ENCODE results near the gene ACOXL.

Gene ACOXL

GRCh38 chr2:111007757-111008688 lies 275.6 kb downstream of the ACOXL start:
- DNase-seq (ENCODE audit: low read depth in 2 of 2) = no peak

GRCh38 chr2:111011218-111011617 lies 278.8 kb downstream of the ACOXL start:
- no peak for DNase-seq (ENCODE audit: low read depth in 2 of 2)

DNA sequence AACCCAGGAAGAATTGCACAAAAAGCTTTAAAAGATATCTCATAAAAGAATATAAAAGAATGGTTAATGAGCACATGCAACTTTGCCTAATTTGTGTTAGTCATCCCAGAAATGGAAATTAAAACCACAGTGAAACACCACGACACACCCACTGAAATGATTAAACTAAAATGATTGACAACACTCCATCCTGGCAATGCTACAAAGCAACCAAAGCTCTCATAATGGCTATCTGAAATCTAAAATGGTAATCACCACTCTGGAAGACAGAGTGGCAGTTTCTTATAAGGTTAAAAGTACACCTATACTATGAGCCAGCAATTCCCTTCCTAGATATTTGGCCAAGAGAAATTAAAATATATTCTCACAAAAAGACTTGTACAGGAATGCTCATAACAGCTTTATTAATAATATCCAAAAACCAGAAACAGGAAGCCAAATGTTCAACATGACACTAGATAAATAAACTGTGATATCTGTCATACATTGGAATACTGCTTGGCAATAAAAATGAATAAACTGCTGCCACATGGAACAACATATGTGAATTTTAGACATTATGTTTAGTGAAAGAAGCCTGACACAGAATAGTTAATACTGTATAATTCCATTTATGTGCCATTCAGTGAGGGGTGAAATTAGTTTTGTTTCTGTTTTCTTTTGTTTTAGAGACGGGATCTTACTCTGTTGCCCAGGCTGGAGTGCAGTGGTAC lies 283.1 kb downstream of the ACOXL start:
- no peak for DNase-seq (ENCODE audit: low read depth in 2 of 2)

DNA sequence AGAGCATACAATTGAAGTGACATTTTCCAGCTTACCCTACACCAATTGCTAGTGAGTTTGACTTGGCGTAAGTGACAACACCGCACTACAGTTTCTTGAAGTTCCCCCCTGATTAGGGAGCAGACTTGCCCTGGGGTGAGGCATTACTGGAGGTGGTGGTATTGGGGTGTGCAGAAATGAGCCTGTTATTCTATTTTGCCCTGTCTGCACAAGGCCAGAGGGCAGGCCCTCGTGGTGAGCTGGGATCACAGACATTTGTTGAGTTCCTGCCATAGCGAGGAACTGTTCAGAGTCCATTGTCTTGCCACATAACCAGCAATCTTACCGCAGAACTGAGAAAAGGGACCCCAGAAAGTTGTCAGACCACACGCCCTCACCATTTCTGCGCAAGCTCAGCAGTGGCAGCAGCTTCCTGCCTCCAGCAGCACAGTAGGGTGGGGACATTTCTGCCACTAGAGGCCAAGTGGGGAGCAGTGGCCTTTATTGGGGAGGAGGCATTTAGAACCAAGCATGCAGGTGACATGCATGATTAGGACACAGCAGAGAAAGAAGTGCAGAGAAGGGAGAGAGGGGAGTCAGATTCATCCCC lies 284.8 kb downstream of the ACOXL start:
- no peak for DNase-seq (ENCODE audit: low read depth in 2 of 2)

DNA sequence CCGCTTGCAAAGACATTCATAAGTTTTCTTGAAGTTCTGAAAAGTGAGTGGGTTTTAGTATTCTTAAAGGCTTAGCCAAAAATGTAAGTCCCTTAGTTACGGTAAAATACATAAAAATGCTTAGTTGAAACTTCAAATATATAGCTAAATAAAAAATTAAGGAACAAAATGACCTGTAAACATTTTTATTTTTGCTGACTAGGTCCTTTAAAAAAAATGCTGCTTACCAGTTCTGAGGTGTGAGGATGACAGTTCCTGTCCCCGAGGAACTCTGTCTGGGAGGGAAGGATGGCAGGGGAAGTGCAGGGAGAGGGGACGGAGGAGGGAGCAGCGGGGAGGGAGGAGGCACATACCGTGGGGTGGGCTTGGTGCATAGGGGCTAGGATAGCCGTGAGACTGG lies 285.5 kb downstream of the ACOXL start:
- DNase-seq (ENCODE audit: low read depth in 2 of 2) = no peak

DNA sequence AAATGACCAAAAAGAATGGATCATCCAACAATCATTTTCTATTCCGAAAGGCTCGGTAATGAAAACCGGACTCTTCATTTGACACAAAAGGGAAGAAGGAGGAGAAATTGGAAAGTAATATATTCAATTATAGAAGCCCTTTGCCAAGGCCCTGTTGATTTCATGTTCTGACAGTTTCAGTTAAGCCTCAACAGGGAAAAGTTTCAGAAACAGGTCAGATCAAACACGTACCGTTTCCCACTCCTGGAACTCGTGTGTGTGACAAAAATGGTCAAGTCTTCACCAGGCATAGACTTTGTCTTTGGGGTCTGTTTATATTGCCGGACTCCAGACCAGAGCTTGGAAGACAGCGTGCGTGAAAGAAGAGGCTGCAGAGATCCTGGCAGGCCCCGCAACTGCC lies 287.0 kb downstream of the ACOXL start:
- no peak for DNase-seq (ENCODE audit: low read depth in 2 of 2)

DNA sequence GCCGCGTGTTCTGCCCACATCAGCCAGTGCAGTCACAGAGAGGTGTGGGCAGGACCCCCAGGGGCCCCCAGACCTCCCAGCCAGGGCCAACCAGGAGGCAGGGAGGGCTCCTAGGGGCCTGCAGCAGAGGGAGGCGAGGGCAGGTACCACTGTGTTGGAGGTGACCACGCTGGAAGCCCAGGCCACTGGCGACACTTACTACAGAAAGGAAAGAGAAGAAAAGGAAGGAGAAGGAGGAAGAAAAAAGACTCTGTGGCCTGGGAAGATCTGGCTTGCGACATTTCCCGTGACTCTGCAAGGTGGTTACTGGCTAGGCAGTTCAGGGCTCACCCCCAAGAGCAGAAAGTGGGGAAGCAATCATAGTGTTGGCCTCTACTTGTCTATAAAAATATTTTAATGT lies 290.3 kb downstream of the ACOXL start:
- no peak for DNase-seq (ENCODE audit: low read depth in 2 of 2)

GRCh38 chr2:111024496-111024895 lies 292.1 kb downstream of the ACOXL start:
- no peak for DNase-seq (ENCODE audit: low read depth in 2 of 2)

- no peak for DNase-seq (ENCODE audit: low read depth in 2 of 2)
These were observed 292.9 kb downstream of the ACOXL start for GRCh38 chr2:111025288-111025687.

GRCh38 chr2:111028720-111029119 lies 296.3 kb downstream of the ACOXL start:
- no peak for DNase-seq (ENCODE audit: low read depth in 2 of 2)

- no peak for DNase-seq (ENCODE audit: low read depth in 2 of 2)
These were observed 297.0 kb downstream of the ACOXL start for GRCh38 chr2:111029181-111029927.

DNA sequence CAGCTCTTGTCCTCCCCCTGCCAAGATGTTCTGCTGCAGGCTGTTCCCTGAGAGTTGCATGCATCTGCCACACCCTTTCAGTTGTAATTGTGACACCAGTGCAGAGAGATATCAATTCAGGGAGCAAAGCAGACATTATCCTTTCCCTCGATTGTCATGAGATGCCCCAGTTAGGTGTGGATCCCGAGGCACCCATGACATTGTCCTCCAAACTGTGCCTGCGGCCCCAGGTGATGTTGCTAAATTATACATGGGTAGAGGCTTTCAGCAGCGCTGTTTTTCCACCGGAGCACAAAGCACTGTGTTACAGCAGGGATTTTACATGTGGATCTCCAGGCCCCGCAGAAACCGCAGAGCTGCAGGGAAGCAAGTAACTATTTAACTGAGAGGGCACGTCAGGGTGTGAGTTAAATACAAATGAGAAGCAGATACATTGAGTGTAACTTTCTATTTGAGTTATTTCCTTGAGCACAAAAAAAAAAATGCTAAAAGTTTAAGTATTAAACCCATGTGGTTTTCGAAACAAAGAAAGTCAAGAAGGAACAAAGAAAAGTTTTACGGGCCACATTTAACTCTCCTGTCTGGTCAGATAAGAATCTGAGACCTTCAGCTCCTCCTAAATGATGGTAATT lies 298.0 kb downstream of the ACOXL start:
- no peak for DNase-seq (ENCODE audit: low read depth in 2 of 2)

- no peak for DNase-seq (ENCODE audit: low read depth in 2 of 2)
These were observed 298.6 kb downstream of the ACOXL start for GRCh38 chr2:111030945-111031344.

DNA sequence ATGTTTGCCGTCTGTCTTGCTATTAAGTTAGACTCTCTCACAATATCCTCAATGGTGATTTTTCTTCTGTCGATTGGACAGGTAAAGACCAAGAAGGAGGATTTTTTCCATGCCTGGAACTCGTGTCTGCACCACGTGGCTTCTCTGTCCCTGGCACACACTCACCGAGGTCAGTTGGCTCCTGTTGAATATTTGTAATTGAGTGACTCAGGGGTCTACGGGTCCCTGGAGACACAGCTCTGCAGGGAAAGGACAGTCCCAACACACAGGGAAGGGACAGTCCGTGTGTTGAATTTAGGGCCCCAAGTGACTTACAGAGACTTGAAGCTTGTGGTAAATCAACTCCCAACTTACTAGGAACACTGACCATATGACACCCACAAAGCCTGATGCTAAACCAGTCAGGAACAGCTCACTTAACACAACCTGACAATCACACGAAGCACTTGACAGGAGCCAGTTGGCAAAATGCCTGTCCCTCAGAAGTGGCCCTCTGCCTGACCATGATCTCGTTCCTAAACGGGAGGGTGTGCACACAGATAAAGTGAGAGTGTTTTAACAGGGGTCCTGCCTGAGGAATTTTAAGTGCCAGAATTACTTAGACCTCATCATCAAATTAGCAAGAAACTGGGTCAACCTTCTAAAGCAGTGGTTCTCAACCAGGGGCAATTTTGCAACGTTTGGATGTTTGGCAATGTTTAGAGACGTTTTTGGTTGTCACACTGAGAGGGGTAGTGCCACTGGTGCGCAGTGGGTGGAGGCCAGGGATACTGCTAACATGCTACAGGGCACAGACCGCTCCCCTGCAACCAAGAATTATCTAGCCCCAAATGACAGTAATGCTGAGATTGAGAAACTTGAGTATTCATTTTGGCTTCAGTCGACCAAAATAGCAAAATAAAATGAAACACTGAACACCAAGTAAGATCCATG lies 299.4 kb downstream of the ACOXL start:
- DNase-seq (ENCODE audit: low read depth in 2 of 2) = no peak

GRCh38 chr2:111032721-111033429 lies 300.5 kb downstream of the ACOXL start:
- no peak for DNase-seq (ENCODE audit: low read depth in 2 of 2)

DNA sequence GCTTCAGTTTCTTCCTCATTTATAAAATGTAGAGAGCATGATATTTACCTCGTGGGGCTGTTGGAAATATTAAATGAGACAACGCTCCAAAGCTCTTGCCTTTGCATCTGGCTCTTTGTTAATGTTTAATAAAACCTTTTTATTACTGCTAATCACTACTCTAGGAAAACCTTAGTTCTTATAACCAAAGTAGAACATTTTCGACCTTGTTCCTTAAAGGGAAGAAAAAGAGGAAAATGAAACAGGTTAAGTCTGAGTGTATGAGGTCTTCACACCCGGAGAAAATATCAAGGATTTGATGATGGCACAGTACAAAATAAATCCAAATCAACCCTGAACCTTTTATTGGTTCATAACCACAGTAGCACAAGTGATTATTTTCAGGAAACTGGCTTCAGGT lies 301.8 kb downstream of the ACOXL start:
- DNase-seq (ENCODE audit: low read depth in 2 of 2) = no peak

DNA sequence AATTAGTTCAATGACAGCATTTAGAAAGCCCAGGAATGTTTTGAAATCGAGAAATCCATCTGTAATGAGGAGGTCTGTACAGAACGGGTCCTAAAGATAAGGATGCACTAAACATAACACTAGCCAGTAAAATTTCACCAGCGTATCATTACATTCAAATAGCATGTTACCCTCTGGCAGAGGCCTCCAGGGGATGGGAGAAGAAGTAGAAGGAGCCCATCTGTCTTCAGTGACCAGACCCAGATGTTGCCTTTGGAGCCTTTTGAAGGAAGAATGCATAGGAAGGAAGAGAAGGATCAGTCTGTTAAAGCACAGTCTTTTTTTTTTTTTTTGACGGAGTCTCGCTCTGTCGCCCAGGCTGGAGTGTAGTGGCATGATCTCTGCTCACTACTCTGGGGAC lies 302.2 kb downstream of the ACOXL start:
- no peak for DNase-seq (ENCODE audit: low read depth in 2 of 2)

GRCh38 chr2:111035830-111036441 lies 303.6 kb downstream of the ACOXL start:
- DNase-seq (ENCODE audit: low read depth in 2 of 2) = no peak

DNA sequence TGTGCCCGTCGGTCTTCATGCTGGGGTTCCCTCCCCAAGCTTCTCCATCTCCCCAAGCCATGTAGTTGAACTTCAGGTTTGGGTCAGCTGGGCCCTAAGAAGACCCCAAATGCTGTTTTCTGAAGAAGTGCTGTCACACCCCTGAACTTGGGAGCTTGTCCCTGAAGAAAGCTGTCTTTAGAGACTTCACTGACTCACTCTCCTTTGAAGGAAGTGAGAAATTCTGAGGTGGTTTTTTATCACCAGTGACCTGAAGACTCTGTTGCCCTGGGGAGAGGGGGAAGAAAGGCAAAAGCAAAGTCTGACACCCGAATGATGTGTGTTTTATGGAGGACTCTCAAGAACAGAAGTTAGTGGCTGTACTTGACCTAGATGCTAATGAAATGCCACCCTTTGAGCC lies 304.8 kb downstream of the ACOXL start:
- DNase-seq (ENCODE audit: low read depth in 2 of 2) = no peak

All from stimulated activated CD4-positive, alpha-beta T cell treated with anti-CD3 and anti-CD28 coated beads, Interleukin-4, amount 100 ng/mL, for 48 hours (primary cell).